ENCODE data around the gene PTGES2.

GRCh38 chr9:128102861-128103588 is 24.5 kb downstream of the PTGES2 start:
- no peak for TF ChIP-seq CTCF (IDR thresholded peaks at IDR 0.05; ENCODE audit: low read depth, low read length)
- TF ChIP-seq EZH2phosphoT487 (IDR thresholded peaks at IDR 0.05; ENCODE audit: low read depth) = no peak

All from OCI-LY3 (cell line).